Peyer's patch (tissue), 4 donors: ENCODE data around the gene TPSG1.

Experiments
- POLR2A ChIP-seq, 2 donors: fragments of 450-650 bp; IDR thresholded peaks; one replicate each; pipeline ENCODE4 v1.5.1; 2017; ENCODE audit warnings: antibody characterized with exemption in 2 of 2, mild to moderate bottlenecking in 2 of 2, moderate library complexity in 2 of 2
- TF ChIP-seq, protein P1 (sequence below), 6 experiments: fragments of 450-650 bp in 4 of 6; fragments of 200-600 bp in 2 of 6; sonication (generic) in 1 of 6; IDR thresholded peaks; one replicate each; pipeline ENCODE4 v1.5.1; 2017 to 2019; ENCODE audit warnings: antibody characterized with exemption in 6 of 6, mild to moderate bottlenecking in 3 of 6, moderate library complexity in 1 of 6

DNA sequence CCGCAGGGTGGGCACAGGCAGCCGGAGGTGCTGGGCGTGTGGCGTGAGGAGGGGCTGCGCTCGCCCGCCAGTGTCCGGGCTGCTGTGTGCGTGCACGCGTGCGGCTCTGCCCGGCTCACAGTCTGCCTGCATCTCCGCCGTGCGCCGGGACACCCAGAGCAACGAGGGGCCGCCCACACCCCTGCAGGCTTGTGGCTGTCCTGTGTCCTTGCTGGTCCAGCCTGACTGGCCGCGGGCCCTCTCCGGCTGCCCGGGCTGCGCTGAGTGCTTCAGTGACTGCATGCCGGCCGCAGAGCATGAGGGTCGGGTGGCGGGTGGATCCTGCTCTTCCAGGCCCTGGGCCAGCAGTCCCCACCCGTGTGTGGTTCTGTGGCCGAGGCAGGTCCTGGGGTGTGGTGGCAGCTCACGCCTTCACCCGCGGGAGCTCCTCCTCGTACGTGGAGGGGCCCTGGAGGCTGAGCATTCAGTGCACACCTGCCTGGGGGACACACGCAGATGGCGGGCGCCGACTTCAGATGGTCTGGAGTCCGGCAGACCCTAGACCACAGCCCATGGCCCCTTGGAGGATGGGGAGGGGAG is 12.4 kb downstream of the TPSG1 start:
- TF ChIP-seq, protein P1, sequence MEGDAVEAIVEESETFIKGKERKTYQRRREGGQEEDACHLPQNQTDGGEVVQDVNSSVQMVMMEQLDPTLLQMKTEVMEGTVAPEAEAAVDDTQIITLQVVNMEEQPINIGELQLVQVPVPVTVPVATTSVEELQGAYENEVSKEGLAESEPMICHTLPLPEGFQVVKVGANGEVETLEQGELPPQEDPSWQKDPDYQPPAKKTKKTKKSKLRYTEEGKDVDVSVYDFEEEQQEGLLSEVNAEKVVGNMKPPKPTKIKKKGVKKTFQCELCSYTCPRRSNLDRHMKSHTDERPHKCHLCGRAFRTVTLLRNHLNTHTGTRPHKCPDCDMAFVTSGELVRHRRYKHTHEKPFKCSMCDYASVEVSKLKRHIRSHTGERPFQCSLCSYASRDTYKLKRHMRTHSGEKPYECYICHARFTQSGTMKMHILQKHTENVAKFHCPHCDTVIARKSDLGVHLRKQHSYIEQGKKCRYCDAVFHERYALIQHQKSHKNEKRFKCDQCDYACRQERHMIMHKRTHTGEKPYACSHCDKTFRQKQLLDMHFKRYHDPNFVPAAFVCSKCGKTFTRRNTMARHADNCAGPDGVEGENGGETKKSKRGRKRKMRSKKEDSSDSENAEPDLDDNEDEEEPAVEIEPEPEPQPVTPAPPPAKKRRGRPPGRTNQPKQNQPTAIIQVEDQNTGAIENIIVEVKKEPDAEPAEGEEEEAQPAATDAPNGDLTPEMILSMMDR (IDR thresholded peaks at IDR 0.05) = no peak
- no peak for TF ChIP-seq POLR2A (IDR thresholded peaks at IDR 0.05)
